HG02759 (cell line): ENCODE measurements around the gene SULT1C2.
"Not testable (repeated sequence)": the region's sequence is repeated elsewhere in the genome, so short reads cannot be mapped to it uniquely, and the experiment has no call there.

Experiments used
- ATAC-seq: cut with Tn5 transposase; IDR thresholded peaks from one replicate; pipeline ENCODE4 v1.9.1; 2021; ENCODE audit warnings: mild to moderate bottlenecking, moderate library complexity; ENCODE audit not compliant: unreplicated experiment

SULT1C2 gene

GRCh38 chr2:108348816-108349570, 60.3 kb downstream of the SULT1C2 start:
- ATAC-seq: no peak

- ATAC-seq: no peak
These were observed 60.9 kb downstream of the SULT1C2 start for GRCh38 chr2:108349571-108349928.

GRCh38 chr2:108351889-108352288, 63.2 kb downstream of the SULT1C2 start:
- no peak for ATAC-seq

GRCh38 chr2:108354136-108354535, 65.4 kb downstream of the SULT1C2 start:
- ATAC-seq: no peak

- ATAC-seq: no peak
These were observed 67.4 kb downstream of the SULT1C2 start for GRCh38 chr2:108355906-108356734.

GRCh38 chr2:108359336-108359735, 70.6 kb downstream of the SULT1C2 start:
- not testable (repeated sequence) for ATAC-seq
